HUES64 (cell line): ENCODE measurements around the gene FMO5.
"Not testable (repeated sequence)": the region's sequence is repeated elsewhere in the genome, so short reads cannot be mapped to it uniquely, and the experiment has no call there.

Experiments
- H3K27ac ChIP-seq: 2 replicates; pipeline ENCODE4 v1.7.0; 2013; ENCODE audit warnings: low read depth, low read length, inconsistent platforms
- H3K27me3 ChIP-seq: 2 replicates; pipeline ENCODE4 v1.6.1; 2013; ENCODE audit warnings: mild to moderate bottlenecking, low read length; ENCODE audit not compliant: insufficient read depth
- H3K36me3 ChIP-seq: 2 replicates; pipeline ENCODE4 v1.6.1; 2013; ENCODE audit warnings: mild to moderate bottlenecking, low read length; ENCODE audit not compliant: insufficient read depth
- H3K4me1 ChIP-seq: 2 replicates; pipeline ENCODE4 v1.6.1; 2013; ENCODE audit warnings: mild to moderate bottlenecking, low read length, moderate library complexity; ENCODE audit not compliant: insufficient read depth
- H3K4me3 ChIP-seq: 2 replicates; pipeline ENCODE4 v1.5.1; 2013; ENCODE audit warnings: mild to moderate bottlenecking, low read length, moderate library complexity
- H3K9ac ChIP-seq: 2 replicates; pipeline ENCODE4 v1.6.1; 2013; ENCODE audit warnings: mild to moderate bottlenecking, low read depth, low read length
- H3K9me3 ChIP-seq: 2 replicates; pipeline ENCODE4 v1.6.1; 2013; ENCODE audit warnings: low read depth, low read length; ENCODE audit not compliant: insufficient read depth
- WGBS: fragments of 150-250, 120-280 bp; methylation state at CpG from one replicate; pipeline ENCODE4 v1.1.7; 2013; ENCODE audit warnings: missing lambda C conversion rate; 5-methylcytosine and 5-hydroxymethylcytosine counted together

FMO5 gene

DNA sequence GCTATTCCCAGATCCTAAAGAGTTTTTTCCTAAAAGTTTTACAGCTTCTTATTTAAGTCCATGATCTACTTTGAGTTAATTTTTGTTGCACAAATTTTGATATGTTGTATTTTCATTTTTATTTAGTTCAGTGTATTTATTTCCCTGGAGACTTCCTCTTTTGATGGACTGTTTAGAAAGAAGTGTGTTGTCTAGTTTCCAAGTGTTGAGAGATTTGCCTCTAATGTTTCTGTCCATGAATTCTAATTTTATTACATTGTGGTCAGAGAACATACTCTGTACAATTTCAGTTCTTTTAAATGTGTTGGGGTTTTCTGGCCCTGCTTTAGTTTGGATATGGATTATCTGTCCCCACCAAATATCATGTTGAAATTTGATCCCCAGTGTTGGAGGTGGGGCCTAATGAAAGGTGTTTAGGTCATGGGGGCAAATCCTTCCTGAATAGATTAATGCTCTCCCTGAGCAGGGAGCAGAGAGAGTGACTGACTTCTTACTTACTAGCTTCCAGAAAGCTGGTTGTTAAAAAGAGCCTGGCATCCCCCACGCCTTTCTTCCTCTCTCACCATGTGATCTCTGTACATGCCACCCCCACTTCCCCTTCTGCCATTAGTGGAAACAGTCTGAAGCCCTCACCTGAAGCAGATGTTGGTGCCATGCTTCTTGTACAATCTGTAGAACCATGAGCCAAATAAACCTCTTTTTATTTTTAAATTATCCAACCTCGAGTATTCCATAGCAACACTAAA is 21.9 kb upstream of the FMO5 start:
- Histone ChIP-seq H3K27me3 (no peaks in the 10 kb centered on the region), H3K36me3 (no peaks in the 10 kb centered on the region), H3K4me1 (peaks cover 27% of the 10 kb centered on the region), H3K9ac (no peak overlapping the region), H3K4me3 (no peak overlapping the region), H3K27ac (no peak overlapping the region), H3K9me3 (no peaks in the 10 kb centered on the region)
- WGBS, result 85% methylated on average over 2 of the region's 2 CpGs

DNA sequence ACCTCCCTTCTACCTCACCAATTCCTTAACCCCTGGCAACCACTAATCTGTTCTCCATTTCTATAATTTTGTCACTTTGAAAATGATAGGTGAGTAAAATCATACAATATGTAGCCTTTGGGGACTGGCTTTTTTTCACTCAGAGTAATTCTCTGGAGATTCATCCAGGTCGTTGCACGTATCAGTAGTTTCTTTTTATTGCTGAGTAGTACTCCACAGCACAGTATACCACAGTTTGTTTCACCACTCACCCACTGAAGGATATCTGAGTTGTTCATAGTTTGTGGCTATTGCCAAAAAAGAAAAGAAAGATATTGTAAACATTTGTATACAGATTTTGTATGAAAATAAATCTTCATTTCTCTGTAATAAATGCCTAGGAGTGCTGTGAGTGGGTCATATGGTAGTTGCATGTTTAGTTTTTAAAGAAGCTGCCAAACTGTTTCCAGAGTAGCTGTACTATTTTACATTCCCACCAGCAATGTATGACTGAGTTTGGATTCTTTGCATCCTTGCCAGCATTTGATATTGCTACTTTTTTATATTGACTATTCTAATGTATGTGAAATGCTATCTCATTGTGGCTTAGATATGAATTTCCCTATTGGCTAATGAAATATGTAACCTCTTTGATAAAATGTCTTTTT is 21.0 kb upstream of the FMO5 start:
- Histone ChIP-seq H3K36me3 (no peaks in the 10 kb centered on the region), H3K9me3 (no peaks in the 10 kb centered on the region), H3K9ac (no peak overlapping the region), H3K27me3 (peaks cover 5% of the 10 kb centered on the region; the same call in 1 of the 2 replicates), H3K4me1 (peaks cover 34% of the 10 kb centered on the region), H3K4me3 (no peak overlapping the region), H3K27ac (no peak overlapping the region)
- 86% methylated on average over 2 of the region's 2 CpGs for WGBS

DNA sequence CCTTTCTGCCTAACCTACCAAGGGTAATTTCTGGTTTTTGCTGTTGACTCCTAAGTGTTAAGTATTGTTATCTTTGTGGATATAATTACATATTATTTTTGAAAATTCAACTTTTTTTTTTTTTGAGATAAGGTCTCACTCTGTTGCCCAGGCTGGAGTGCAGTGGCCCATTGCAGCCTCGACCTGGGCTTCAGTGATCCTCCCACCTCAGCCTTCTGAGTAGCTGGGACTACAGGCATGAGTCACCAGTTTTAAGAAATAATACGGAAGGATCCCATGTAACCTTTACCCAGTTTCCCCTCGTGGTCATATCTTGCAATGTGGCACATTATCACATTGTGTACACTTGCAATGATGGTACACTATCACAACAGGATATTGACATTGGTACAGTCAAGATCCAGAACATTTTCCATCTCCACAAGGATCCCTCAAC is 20.5 kb upstream of the FMO5 start:
- WGBS, result 93% methylated on average over 3 of the region's 3 CpGs
- Histone ChIP-seq H3K9ac (no peak overlapping the region), H3K27me3 (peaks cover 5% of the 10 kb centered on the region; the same call in 1 of the 2 replicates), H3K9me3 (no peaks in the 10 kb centered on the region), H3K27ac (no peak overlapping the region), H3K4me1 (peaks cover 35% of the 10 kb centered on the region), H3K36me3 (no peaks in the 10 kb centered on the region), H3K4me3 (no peak overlapping the region)

DNA sequence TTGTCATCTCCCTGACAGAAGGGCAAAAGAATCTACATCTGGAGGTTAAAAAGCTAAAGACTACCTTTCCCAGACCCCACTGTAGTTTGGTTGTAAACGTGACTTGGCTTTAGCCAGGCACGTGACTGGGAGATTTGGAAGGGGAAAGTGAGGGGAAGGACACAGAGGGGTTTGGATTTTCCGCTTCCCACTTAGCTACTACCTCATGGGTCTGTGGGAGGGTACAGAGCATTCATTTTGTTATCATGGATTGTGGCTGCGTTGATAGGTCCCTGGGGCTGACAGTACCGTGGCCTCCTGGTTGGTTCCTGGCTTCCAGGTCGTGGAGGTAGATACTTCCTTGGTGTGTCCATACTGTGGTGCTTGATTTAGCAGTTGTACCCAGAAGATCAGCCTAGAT is 20.0 kb upstream of the FMO5 start:
- Histone ChIP-seq H3K4me1 (peaks cover 35% of the 10 kb centered on the region), H3K9me3 (no peaks in the 10 kb centered on the region), H3K9ac (no peak overlapping the region), H3K27ac (no peak overlapping the region), H3K27me3 (peaks cover 5% of the 10 kb centered on the region; the same call in 1 of the 2 replicates), H3K36me3 (no peaks in the 10 kb centered on the region), H3K4me3 (0 out of 2 replicates have a peak overlapping the region, but pooled peaks have one; percentile 3)
- 85% methylated on average over 6 of the region's 6 CpGs for WGBS

DNA sequence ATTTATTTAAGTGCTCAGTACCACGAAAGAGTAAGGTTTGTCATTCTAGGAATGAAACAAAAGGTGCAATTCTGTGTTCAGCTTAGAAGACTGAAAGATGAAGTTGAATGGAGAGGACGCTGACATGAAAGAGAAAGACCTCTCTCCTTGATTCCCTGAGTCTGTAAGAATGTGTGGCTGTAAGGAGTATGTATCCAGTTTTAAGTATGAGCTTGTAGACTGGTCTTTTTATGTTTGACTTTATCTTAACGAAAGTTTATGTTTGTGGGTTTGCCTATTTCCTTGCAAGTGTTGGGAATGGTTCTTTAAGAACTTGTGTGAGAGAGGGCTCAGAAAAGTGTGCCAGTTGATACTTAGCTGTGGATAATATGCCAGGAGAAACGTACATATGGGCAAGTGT is 18.7 kb upstream of the FMO5 start:
- H3K4me1 ChIP-seq, result peaks cover 39% of the 10 kb centered on the region
- H3K36me3 ChIP-seq, result no peaks in the 10 kb centered on the region
- 12% methylated on average over 4 of the region's 4 CpGs for WGBS
- no peak overlapping the region for H3K27ac ChIP-seq
- peak overlapping the region; percentile 85 for H3K4me3 ChIP-seq
- H3K9me3 ChIP-seq, result no peaks in the 10 kb centered on the region
- peaks cover 5% of the 10 kb centered on the region; the same call in 1 of the 2 replicates for H3K27me3 ChIP-seq
- H3K9ac ChIP-seq, result peak overlapping the region; percentile 91; the same call in 1 of the 2 replicates

DNA sequence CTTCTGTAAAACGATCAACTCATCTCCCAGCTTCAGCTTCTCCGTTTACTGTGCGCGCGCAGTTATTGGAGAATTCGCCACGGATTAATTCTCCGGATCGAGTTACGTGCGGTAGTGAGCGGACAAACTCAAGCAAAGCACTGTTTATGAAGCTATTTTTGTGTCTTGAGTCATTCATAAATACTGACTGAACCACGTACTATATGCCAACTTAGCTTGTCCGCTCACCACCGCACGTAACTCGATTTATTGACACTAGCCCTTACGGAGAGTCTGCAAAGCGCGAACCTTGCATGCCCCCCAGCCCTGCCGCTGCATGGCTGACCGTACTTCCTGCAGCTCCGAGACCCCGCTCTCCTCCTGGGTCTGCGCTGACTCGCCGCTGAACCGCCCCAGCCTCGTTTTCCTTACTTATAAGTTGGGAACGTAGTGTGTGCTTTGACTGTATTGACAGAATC is 18.1 kb upstream of the FMO5 start:
- Histone ChIP-seq H3K4me1 (peaks cover 39% of the 10 kb centered on the region), H3K4me3 (peak overlapping the region; percentile 85), H3K9ac (peak overlapping the region; percentile 91), H3K36me3 (no peaks in the 10 kb centered on the region), H3K9me3 (no peaks in the 10 kb centered on the region), H3K27me3 (peaks cover 5% of the 10 kb centered on the region; the same call in 1 of the 2 replicates), H3K27ac (no peak overlapping the region)
- WGBS, result under 1% methylated on average over 28 of the region's 30 CpGs

DNA sequence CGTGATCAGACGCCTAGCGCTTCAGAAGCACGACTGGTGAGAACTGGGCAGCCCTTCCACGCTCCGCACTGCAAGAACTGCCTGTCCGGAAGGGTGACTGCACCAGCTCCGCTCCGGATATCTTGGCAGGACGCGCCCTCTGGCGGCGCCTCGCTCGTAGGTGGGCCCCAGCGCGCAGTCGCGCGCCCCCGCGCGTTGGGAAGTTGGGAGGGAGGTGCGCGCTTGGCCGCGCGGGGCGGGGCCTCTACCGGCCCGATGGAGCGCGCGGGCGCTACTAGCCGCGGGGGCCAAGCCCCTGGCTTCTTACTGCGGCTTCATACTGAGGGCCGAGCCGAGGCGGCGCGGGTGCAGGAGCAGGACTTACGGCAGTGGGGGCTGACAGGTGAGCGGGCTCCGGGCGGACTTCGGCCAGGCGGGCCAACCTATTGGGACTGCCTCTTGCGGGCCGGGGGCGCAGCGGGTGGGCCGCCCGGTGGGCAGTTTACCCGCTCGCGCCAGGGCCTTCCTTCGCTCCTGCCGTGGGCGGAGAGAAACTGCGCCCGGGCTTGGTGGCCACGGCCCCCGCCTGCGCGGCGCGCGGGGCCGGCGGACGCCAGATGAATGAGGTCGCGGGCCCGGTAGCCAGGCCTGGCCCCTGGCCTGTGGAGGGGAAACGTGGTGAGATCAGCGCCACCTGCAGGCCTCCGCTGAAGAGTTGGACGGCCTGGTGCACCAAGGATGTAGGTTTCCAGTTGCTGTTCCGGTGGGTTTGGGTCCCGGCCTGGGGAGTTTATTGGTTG is 17.5 kb upstream of the FMO5 start, which contains the start of gene CHD1L:
TSS of gene CHD1L (plus strand) at position 236 of the 779 bp plus-strand sequence. CDS start at position 256, 20 bp downstream.
- no peaks in the 10 kb centered on the region for H3K36me3 ChIP-seq
- peak within 1 kb of the TSS; percentile 85 for H3K27ac ChIP-seq
- no peaks in the 10 kb centered on the region for H3K9me3 ChIP-seq
- H3K4me3 ChIP-seq, result peak within 1 kb of the TSS; percentile 85
- peak within 1 kb of the TSS; percentile 91 for H3K9ac ChIP-seq
- H3K4me1 ChIP-seq, result peaks cover 37% of the 10 kb centered on the region
- under 1% methylated on average over 82 of the region's 82 CpGs for WGBS
- H3K27me3 ChIP-seq, result peaks cover 5% of the 10 kb centered on the region; the same call in 1 of the 2 replicates

DNA sequence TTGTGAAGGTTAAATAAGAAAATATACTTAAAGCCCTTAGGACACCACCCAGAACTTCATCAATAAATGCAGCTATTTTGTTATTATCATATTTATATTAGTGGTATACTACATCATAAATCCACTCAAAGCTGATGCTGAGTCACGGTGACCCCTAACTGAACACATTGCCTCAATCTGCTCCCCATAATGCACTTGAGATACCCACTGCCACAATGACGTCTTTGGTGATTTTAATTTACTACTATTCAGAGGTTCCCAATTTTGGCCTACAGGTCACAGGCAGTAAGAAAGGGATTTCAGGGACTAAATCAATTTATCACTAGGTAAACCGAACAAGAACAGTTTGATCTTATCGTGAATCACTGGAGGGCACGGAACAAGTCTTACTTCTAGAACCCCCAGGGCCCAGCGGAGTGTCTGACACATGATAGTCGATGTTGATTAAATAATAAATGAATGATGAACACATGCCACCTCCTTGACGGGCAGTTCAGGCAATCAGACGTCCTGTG is 16.9 kb upstream of the FMO5 start:
- WGBS, result 60% methylated on average over 9 of the region's 9 CpGs
- 0 out of 2 replicates have a peak, but pooled peaks cover 5% of the 10 kb centered on the region for H3K9me3 ChIP-seq
- H3K9ac ChIP-seq, result no peak overlapping the region
- no peak overlapping the region for H3K27ac ChIP-seq
- H3K4me3 ChIP-seq, result peak overlapping the region; percentile 85
- H3K4me1 ChIP-seq, result peaks cover 31% of the 10 kb centered on the region
- H3K27me3 ChIP-seq, result peaks cover 5% of the 10 kb centered on the region; the same call in 1 of the 2 replicates
- H3K36me3 ChIP-seq, result no peaks in the 10 kb centered on the region

DNA sequence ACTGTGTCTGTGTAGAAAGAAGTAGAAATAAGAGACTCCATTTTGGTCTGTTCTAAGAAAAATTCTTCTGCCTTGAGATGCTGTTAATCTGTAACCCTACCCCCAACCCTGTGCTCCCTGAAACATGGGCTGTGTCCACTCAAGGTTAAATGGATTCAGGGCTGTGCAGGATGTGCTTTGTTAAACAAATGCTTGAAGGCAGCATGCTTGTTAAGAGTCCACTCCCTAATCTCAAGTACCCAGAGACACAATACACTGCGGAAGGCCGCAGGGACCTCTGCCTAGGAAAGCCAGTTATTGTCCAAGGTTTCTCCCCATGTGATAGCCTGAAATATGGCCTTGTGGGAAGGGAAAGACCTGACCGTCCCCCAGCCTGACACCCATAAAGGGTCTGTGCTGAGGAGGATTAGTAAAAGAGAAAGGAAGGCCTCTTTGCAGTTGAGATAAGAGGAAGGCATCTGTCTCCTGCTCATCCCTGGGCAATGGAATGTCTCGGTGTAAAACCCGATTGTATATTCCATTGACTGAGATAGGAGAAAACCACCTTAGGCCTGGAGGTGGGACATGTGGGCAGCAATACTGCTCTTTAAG is 15.1 kb upstream of the FMO5 start:
- not testable (repeated sequence) for H3K27me3 ChIP-seq, H3K36me3 ChIP-seq, H3K9ac ChIP-seq, H3K27ac ChIP-seq, H3K4me3 ChIP-seq
- WGBS, result 58% methylated on average over 3 of the region's 5 CpGs
- Histone ChIP-seq H3K9me3 (peaks cover 22% of the 10 kb centered on the region), H3K4me1 (peaks cover 27% of the 10 kb centered on the region)

DNA sequence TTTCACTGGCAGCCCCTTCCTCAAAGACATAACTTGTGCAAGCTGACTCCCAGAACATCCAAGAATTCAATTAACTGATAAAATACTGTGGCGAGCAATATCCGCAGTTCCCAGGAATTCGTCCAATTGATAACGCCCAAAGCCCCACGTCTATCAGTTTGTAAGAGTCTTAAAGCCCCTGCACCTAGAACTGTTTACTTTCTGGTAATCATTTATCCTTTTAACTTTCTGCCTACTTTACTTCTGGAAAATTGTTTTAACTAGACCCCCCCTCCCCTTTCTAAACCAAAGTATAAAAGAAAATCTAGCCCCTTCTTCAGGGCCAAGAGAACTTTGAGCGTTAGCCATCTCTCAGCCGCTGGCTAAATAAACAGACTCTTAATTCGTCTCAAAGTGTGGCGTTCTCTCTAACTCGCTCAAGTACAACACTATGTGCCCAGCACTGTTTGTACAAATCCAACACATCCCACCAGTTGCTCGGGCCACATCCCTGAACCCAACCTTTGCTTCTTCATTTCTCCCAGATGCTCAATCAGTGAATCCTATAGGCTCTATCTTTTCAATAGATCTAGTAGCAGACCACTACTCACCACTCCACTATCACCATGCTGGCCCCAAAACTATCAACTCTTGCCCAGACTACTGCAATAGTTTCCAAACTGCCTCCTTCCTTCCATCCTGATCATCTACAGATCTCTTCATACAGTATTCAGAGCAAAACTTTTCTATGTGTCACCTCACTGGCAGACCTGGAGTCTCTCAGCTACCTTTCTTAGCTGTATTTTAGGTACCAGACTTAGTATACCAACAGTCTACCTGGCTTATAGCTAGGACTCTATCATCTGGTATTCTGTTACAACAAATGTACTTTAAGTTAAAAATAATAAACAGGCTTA is 14.0 kb upstream of the FMO5 start:
- Histone ChIP-seq H3K9ac (no peak overlapping the region), H3K27me3 (peaks cover 5% of the 10 kb centered on the region; the same call in 1 of the 2 replicates), H3K4me3 (no peak overlapping the region), H3K36me3 (no peaks in the 10 kb centered on the region), H3K9me3 (peaks cover 31% of the 10 kb centered on the region), H3K27ac (no peak overlapping the region), H3K4me1 (peaks cover 23% of the 10 kb centered on the region)
- 90% methylated on average over 11 of the region's 11 CpGs for WGBS
